SIG-M5 treated with dmso at 0.1 percent for 504 hours (cell line): ENCODE results near the gene PANX2.

ENCODE experiments used
- DNase-seq: peaks from one replicate; lab custom pipeline; 2025; ENCODE audit not compliant: unreplicated experiment; lab: John Stamatoyannopoulos, UW

PANX2 gene

GRCh38 chr22:50227579-50228215 is 57.2 kb downstream of the PANX2 start:
- DNase-seq = no peak

DNA sequence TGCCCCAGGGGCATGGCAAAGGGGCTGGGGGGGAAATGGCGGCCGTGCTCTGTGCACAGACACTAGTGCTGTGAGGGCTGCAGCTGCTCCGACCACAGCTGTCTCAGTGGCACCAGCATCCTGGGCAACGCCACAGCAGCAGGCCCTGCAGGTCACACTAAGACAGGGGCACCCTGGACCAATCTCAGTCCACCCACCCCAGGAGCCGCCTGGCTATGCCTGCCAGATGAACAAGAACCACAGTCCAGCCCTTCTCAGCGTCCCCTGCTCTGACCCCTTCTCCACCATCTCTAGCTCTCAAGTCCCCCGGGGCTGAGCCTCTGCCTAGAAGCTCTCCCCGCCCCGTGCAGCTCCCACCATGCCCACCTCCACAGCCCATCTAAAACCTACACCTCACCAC is 57.8 kb downstream of the PANX2 start:
- DNase-seq = no peak

- no peak for DNase-seq
Measured at GRCh38 chr22:50229370-50229769, 58.8 kb downstream of the PANX2 start.
